GM23338 (cell line): ENCODE results near the gene TSPAN13.

Experiments
- CTCF ChIP-seq, 2 experiments: fragments of 200-600 bp in 1 of 2; sonication (generic) in 1 of 2; conservative IDR thresholded peaks; 2 replicates each; pipeline versions ENCODE4 v1.5.1 to v1.6.1; 2016 to 2017; ENCODE audit warnings: antibody characterized with exemption in 2 of 2, low read depth in 2 of 2, mild to moderate bottlenecking in 2 of 2, moderate library complexity in 1 of 2
- EZH2 ChIP-seq: fragments of 200-600 bp; sonication (generic); IDR thresholded peaks from one replicate; pipeline ENCODE4 v1.8.0; 2017; ENCODE audit warnings: antibody characterized with exemption, mild to moderate bottlenecking, low read depth; ENCODE audit not compliant: unreplicated experiment
- REST ChIP-seq: IDR thresholded peaks from one replicate; pipeline ENCODE4 v1.6.1; 2018; ENCODE audit warnings: antibody characterized with exemption; ENCODE audit not compliant: unreplicated experiment
- ZNF462 ChIP-seq: fragments of 250-450 bp; sonication (Bioruptor Pico); IDR thresholded peaks from 2 replicates; pipeline ENCODE4 v1.5.0; 2020; ENCODE audit warnings: mild to moderate bottlenecking, moderate library complexity

GRCh38 chr7:16815001-16815400, 61.4 kb downstream of the TSPAN13 start:
- TF ChIP-seq ZNF462 (no peak), CTCF (conservative IDR thresholded peaks at IDR 0.05; ENCODE audit: low read depth in 2 of 2) (no peak), EZH2 (no peak), REST (no peak)
